HG03196 (cell line): Measurements from ENCODE around the gene HS1BP3.

ENCODE experiments used
- ATAC-seq: cut with Tn5 transposase; IDR thresholded peaks from one replicate; pipeline ENCODE4 v1.9.1; 2021; ENCODE audit not compliant: unreplicated experiment

Gene HS1BP3

GRCh38 chr2:20633001-20633400 is 17.9 kb downstream of the HS1BP3 start:
- no peak for ATAC-seq

DNA sequence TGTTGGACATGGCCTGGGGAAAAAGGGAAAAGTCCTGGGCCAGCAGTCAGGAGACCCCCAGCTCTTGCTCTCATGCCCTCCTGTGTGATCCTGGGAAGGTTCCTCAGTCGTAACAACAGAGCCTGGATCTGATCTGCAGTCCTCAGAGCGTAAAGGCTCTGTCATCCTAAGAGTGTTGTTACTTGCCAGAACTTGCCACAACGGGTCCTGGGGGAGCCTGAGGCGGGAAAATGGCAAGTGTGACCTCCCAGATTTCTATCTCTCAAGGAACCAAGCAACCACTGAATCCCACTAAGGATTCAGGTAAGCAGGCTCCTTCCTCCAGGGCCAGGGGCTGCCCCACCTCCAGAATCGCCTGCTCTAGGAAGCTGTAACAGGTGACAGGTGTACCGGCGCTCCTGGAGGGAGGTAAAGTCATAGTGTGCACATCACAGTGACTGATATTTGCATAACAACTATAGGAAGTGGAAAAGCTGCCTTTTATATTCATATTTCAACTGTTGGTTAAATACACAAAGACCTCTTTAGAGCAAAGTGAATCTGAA is 18.4 kb downstream of the HS1BP3 start:
- ATAC-seq, result no peak

GRCh38 chr2:20631617-20632307 is 19.1 kb downstream of the HS1BP3 start:
- no peak for ATAC-seq

DNA sequence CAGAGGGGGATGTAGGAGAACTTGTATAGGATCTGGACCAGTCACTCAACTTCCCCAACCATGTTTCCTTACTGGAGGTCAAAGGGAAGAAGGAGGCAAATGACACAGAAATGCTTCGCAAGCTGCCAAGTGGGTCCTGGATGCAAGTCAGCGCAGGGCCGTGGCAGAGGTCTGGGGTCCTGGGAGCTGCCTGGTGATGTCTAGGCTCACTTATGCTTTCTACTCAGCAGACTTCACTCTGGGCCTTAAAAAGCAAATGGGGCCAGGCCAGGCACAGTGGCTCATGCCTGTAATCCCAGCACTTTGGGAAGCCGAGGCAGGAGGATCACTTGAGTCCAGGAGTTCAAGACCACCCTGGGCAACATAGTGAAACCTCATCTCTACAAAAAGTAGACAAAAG is 19.9 kb downstream of the HS1BP3 start:
- no peak for ATAC-seq

DNA sequence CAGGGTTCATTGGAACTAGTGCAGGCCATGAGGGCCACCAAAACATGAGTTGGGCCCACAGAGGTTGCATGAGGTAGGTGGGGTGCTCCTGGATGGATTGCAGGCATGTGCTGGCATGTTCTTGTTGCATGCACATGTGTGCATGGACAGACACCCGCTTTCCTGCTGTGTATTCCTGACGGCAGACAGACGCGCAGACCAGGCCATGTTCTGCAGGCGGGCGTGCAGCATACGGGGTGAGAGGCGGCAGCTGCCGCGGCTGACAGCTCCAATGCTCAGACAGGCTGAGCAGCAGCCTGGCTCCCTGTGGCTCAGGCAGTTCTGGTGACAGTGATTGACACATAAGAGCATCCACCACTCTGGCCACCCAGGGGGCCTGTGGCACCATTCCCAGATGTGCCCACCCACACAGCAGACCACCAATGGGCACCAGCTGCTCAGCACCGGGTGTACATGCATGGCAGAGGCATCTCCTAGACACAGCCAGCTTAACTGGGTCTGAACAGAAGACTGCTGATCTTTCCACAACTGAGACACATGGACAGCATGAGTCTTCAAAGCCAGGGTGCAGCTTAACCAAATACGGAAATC is 21.2 kb downstream of the HS1BP3 start:
- no peak for ATAC-seq

DNA sequence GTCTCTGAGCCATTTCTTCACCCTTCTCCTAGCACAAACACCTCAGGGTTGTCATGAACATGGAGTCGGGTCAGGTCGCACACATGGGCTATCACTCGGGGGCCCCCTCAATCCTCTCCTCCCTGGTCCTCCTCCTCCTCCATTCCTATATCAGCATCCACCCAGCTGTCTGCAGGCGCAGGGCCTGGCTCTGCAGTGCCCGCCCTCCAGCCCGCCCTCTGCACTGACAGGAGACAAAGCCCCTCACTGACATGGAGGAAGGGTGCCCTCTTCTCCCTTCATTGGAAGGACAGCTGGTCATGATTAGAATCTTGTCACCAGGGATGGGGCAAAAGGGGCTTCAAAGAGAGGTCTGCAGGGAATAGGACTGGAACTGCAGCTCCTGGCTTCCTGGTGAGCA is 21.7 kb downstream of the HS1BP3 start:
- no peak for ATAC-seq

DNA sequence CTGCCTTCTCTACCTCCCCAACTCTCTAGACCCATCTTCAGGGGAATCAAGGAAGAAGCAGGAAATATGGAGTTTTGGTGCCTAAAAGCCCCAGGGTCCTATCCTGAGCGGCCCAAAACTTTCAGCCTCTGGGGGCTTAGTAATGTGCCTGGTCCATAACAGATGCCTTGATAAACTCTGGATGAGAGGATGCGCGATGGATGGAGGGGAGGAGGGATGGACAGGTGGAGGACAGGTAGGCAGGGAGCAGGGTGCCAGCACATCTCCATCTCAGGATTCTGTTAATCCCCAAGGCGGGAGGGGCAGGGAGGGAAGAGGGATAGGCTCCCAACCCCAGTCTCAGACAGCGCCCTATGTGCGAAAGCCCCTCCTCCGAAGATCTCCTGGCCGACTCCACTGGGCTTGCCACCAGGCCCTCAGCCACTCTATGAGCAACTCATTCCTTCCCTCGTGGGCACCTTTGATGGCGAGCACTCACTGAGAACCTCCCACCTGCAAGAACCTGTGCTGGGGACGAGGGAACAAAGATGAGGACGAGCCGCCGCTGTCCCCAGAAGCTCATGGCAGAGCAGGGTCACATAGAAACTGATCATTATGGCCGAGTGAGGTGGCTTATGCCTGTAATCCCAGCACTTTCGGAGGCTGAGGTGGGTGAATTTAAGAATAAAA is 23.1 kb downstream of the HS1BP3 start:
- no peak for ATAC-seq

DNA sequence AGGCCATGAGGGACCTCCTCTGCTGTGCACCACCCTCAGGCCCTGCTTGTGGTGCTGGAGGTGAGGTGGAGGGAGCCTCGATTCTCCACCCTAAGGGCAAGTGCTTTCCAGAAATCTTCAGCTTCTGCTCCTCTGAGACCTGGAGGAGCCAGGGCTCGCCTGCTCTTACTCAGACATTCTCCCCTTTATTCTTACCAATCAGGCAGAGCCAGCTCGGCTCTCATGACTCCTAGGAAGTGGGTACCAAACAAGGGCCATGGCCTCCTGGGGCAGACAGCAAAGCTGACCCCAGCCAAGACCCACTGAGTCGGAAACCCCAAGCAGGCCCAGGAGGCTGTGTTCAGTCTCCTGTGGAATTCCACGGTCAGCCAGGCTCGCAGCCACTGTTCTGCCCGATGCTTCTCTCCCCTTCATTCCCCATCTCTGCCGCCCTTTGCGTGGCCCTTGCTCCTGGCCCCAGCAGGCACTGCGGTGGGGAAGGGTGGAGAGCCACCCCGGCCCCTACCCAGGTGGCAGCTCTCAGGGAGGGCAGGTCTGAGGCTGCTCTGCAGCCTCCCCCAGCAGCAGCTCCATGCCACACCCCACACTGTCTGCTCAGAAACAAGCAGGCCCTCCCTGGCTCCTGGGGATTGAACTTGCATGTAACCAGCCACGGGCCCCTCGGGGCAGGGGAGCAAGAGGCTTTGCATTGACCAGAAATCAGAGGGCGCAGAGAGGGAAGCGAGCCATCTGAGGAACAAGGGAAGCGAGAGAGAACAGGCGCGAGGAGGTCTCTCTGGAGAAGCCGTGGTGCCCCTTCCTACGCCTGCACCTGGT is 24.0 kb downstream of the HS1BP3 start:
- ATAC-seq, result no peak

DNA sequence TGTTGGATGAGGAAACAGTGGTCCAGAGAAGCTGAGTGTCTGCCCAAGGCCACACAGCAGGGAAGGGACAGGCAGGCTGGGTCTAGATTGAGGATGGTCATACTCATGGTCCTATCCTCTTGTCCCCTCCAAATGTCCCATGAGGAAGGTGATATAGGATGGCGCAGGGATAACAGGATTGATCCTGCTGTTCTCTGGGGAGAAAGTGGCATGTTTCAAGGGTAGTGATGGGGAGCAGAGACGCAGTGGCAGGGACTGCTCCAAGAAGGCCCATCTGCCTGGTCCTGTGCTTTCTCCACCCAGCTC is 24.6 kb downstream of the HS1BP3 start:
- no peak for ATAC-seq

DNA sequence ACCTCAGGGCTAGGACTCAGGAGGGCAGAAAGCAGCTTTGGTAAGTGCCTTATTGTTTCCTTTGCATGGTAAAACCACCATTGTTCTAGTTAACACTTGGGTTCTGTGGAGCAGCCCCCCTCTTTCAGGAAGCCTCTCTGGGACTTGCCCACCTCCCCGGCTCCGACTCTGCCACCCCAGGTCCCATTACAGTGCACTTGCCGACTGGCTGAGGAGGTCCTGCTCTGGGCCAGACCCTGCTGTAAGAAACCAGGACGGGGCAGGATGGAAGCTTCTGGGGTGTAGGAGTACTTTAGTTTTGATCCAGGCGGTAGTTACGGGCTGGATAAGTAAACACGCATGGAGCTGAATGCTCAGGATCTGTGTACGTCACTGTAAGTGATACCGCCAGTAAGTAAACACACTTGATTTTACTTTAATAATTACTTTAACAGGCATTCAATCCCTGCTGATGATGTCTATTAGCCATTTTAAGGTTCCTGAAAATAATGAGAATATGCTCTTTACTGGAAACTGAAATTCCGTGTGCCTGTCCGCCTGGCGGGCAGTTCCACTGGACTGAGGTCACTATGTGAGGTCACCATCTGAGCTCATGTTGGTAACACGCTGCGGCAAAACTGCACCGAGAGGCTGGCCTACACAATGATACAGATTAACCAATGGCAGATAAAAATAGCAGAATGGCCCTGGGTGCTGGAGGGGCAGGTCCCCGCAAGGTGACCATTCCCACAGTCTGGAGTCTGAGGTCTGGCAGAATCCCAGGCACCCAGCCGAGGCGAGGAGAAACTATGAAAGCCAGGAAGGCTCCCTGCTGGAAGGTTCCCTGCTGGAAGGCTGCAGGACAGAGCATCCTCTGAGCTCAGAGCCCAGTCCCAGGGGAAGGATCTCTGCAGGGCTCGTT is 25.2 kb downstream of the HS1BP3 start:
- ATAC-seq, result no peak

GRCh38 chr2:20624884-20625485 is 25.9 kb downstream of the HS1BP3 start:
- no peak for ATAC-seq

DNA sequence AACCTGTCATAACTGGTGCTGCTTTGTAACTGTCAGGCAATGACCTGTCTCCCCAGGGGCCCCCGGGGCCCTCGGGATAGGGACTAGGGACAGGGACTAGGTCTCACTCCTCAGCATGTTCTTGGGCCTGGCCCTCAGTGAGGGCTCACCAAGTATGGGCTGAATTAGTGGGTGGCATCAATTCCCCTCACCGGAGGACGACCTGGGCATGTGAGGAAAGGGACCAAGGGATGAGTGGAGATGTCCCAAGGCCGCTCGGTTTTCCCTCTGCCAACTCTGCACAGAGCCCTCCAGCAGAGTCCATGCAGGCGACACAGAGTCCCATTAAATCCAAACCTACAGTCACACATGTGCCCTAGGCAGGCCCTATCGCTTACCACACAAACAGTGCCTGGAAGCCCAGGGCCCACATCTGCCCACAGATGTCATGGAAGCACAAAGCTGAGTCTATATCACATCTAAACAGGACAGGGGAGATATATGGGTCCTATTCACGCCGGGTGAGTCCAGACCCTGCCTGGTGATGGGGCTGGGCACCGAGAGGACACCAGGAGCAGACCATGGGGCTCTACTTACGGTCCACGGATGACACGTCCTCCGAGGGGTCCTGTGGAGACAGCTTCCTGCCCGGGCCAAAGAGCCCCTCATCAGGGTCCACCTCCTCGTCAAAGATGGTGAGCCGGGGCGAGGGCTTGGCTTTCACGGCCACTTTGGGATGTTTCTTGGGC is 26.6 kb downstream of the HS1BP3 start:
- no peak for ATAC-seq

- ATAC-seq, result no peak
These were observed 27.1 kb downstream of the HS1BP3 start for GRCh38 chr2:20623741-20624155.

GRCh38 chr2:20623241-20623640 is 27.7 kb downstream of the HS1BP3 start:
- no peak for ATAC-seq

- no peak for ATAC-seq
These were observed 28.2 kb downstream of the HS1BP3 start for GRCh38 chr2:20622731-20623130.

GRCh38 chr2:20622296-20622686 is 28.6 kb downstream of the HS1BP3 start:
- no peak for ATAC-seq

DNA sequence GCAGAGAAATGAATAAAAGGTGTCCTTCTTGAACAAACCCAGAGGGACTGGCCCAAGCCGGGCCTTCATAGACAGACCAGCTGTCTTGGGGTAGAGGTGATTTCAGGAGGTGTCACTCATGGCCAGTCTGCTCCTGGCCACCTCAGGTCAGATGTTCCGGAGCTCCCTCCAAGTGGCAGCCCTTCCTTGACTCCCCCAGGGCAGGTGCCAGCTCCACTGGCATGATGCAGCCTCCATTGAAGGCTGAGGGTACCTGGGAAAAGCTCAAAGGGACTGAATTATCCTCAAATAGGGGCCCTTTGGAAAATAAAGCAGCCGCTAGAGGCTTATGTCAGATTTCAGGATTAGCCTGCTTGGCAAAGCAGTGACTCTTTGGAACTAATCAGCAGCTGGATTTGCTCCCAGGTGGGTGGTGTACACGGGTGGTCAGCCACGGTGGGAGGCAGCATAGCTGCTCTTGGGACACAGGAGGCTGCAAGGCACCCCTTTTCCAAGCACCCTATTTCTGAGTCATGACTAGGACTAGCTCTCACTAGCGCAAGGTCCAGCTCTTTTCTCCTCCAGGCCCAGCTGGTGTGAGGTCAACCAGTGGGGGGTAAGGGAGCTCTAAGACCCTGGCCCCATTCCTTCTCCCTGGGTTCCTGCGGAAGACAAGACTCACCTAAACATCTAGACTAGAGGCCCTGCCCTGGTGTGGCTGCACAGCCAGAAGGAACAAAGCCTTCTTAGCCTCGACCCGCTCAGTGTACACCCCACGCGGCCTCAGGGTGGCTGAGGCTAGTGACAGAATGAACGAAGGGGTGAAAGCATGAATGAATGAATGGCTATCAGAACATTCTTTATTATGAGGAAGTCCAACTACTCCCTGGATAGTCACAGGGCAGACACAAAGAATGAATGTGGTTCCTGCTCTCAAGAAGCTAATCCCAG is 29.3 kb downstream of the HS1BP3 start:
- no peak for ATAC-seq

- ATAC-seq, result no peak
These were observed 30.1 kb downstream of the HS1BP3 start for GRCh38 chr2:20620696-20621365.
